Esophagus muscularis mucosa (tissue), 4 donors: ENCODE measurements around the gene GPAT2. TPM values are rescaled to one million over a fixed set of nuclear protein-coding genes. Genes with fewer than 3 reads are reported as not detected.
"Not testable (repeated sequence)": the region's sequence is repeated elsewhere in the genome, so short reads cannot be mapped to it uniquely, and the experiment has no call there.

ENCODE experiments used
- DNase-seq: peaks from one replicate; pipeline ENCODE4 v3.0.0-alpha.2; 2017; ENCODE audit errors: extremely low spot score
- H3K27ac ChIP-seq, 4 donors: fragments of 200-600 bp; sonication (generic); replicated peaks in 1 of 4; 1 replicate in 3 of 4; 2 replicates in 1 of 4; pipeline ENCODE4 v1.5.1; 2016 to 2019; ENCODE audit warnings: mild to moderate bottlenecking in 1 of 4
- H3K27me3 ChIP-seq, 4 donors: fragments of 200-600 bp; sonication (generic); one replicate each; pipeline versions ENCODE4 v1.5.1 to v1.6.0; 2016 to 2019
- H3K36me3 ChIP-seq, 4 donors: fragments of 200-600 bp; sonication (generic); one replicate each; pipeline ENCODE4 v1.5.1; 2016 to 2019
- H3K4me1 ChIP-seq, 4 donors: fragments of 200-600 bp; sonication (generic); one replicate each; pipeline ENCODE4 v1.5.1; 2016 to 2019
- H3K4me3 ChIP-seq, 4 donors: fragments of 200-600 bp; sonication (generic); 1 replicate in 2 of 4; 2 replicates in 2 of 4; pipeline ENCODE4 v1.5.1; 2016 to 2019; ENCODE audit warnings: mild to moderate bottlenecking in 4 of 4, moderate library complexity in 1 of 4
- H3K9me3 ChIP-seq, 4 donors: fragments of 200-600 bp; sonication (generic); 1 replicate in 3 of 4; 2 replicates in 1 of 4; pipeline ENCODE4 v1.5.1; 2016 to 2019
- POLR2AphosphoS5 ChIP-seq, 2 donors: sonication (generic); formaldehyde crosslinking; IDR thresholded peaks; one replicate each; pipeline ENCODE4 v1.6.1; 2017; ENCODE audit warnings: antibody characterized with exemption in 2 of 2
- WGBS: methylation state at CpG from one replicate; pipeline ENCODE4 v1.1.5; 2018; 5-methylcytosine and 5-hydroxymethylcytosine counted together
- intact Hi-C: fragments of 100-400 bp; cut with DNase I; formaldehyde crosslinking; loops from one replicate; pipeline ENCODE4 v1.15.1; 2023
- small RNA-seq, 3 donors: library from RNA; depleted of rRNA; stranded (forward); fragments of <200 nt; gene quantifications; one replicate each; pipeline ENCODE3, GENCODE V24; 2016
- total RNA-seq, 4 donors: library from RNA; depleted of rRNA; stranded (reverse); fragments of >200 nt; gene quantifications; one replicate each; pipeline versions ENCODE4 v1.1.0 to v1.2.1, GENCODE V29; 2016
- TF ChIP-seq, protein P1 (sequence below), 3 experiments: fragments of 200-600 bp in 2 of 3; fragments of 450-650 bp in 1 of 3; sonication (generic) in 2 of 3; IDR thresholded peaks; one replicate each; pipeline ENCODE4 v1.5.1; 2017 to 2019; ENCODE audit warnings: antibody characterized with exemption in 3 of 3, mild to moderate bottlenecking in 2 of 3, moderate library complexity in 1 of 3

The GPAT2 gene
- total RNA-seq, 4 donors from 2014 or later = 4.2 to 10.0 (median 8.3) TPM

DNA sequence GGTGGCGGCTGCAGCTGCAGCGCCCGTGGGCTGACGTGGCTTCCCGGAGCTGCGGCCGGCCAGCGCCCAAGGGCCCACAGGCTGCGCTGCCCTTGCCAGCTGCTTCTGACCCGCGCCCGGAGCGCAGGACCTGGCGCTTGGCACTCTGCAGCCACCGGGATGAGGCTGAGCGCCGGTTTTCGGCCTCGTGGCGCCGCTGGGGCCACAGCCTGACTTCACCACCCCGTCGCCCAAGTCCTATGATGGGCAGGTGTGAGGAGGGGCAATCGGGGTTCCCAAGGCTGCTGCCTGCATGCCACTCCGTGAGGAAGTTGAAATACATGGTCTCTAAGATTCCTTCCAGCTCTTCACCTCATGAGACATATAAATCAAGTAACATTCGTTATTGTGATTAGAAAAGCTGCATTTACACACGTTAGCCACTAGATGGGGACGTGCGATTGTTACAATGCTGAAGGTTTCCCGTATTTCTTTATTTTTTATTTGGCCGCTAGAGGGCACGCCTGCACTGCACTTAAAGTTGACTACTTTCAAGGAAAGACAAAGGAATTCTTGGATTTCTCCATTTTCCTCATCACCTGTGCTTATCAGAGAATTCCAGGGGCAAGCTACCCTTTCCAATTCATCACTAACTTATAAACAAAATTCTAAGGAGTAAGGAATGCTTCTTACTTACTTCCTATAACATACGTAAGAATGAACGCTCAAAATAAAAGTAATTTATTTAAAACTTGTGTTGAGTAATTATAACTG lies 42.0 kb downstream of the GPAT2 start:
- Histone ChIP-seq H3K4me3 (peak overlapping the region; percentile 65 to 71 (median 67)), H3K27ac (peak overlapping the region; percentile 83 to 90 (median 87))
- 7% methylated on average over 16 of the region's 34 CpGs for WGBS
- H3K36me3 ChIP-seq, DNase-seq, H3K27me3 ChIP-seq, H3K9me3 ChIP-seq, H3K4me1 ChIP-seq: not testable (repeated sequence)
- TF ChIP-seq, protein P1, sequence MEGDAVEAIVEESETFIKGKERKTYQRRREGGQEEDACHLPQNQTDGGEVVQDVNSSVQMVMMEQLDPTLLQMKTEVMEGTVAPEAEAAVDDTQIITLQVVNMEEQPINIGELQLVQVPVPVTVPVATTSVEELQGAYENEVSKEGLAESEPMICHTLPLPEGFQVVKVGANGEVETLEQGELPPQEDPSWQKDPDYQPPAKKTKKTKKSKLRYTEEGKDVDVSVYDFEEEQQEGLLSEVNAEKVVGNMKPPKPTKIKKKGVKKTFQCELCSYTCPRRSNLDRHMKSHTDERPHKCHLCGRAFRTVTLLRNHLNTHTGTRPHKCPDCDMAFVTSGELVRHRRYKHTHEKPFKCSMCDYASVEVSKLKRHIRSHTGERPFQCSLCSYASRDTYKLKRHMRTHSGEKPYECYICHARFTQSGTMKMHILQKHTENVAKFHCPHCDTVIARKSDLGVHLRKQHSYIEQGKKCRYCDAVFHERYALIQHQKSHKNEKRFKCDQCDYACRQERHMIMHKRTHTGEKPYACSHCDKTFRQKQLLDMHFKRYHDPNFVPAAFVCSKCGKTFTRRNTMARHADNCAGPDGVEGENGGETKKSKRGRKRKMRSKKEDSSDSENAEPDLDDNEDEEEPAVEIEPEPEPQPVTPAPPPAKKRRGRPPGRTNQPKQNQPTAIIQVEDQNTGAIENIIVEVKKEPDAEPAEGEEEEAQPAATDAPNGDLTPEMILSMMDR (IDR thresholded peaks at IDR 0.05) = peak; percentile 70 to 98 (median 82)
- intact Hi-C loops = loop anchor here (5.0 kb wide), 1 partner anchor 125 kb away; the partner anchor contains the start of gene ADRA2B

DNA sequence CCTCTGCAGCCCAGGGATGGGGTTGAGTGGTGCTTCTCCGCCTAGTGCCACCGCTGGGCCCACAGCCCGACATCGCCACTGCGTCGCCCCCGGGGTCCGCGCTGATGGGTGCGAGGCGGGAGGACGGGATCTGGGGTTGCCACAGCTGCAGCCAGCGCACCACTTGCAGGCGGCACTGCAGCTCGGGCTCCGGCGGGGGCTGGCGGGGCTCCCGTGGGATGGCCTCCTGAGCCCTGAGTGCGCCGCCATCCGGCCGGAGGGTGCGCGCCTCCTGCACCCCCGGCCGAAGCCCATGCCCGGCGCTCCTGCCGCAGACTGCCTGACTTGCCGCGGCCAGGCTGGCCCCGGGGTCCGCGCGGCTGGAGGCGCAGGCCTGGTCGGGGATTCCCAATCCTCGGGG lies 42.6 kb downstream of the GPAT2 start:
- H3K9me3 ChIP-seq, H3K4me1 ChIP-seq, DNase-seq, H3K27me3 ChIP-seq, H3K36me3 ChIP-seq: not testable (repeated sequence)
- H3K4me3 ChIP-seq = peak overlapping the region; percentile 65 to 71 (median 67)
- peak overlapping the region; percentile 83 to 90 (median 87) for H3K27ac ChIP-seq
- WGBS = no CpG with 5 or more reads among the region's 39 CpGs
- intact Hi-C loops = loop anchor here (5.0 kb wide), 1 partner anchor 125 kb away; the partner anchor contains the start of gene ADRA2B

GRCh38 chr2:95991351-95992094 lies 43.2 kb downstream of the GPAT2 start, which contains the start of gene ANKRD36C:
Gene ANKRD36C (minus strand): TSS chr2:95991824. CDS start chr2:95991708, 116 bp downstream.
- H3K4me1 ChIP-seq, H3K9me3 ChIP-seq, H3K36me3 ChIP-seq, H3K27me3 ChIP-seq, DNase-seq: not testable (repeated sequence)
- peak within 1 kb of the TSS; percentile 65 to 71 (median 67) for H3K4me3 ChIP-seq
- intact Hi-C loops = loop anchor here (5.0 kb wide), 1 partner anchor 126 kb away; the partner anchor contains the start of gene ADRA2B
- WGBS = no CpG with 5 or more reads among the region's 56 CpGs
- H3K27ac ChIP-seq = peak within 1 kb of the TSS; percentile 83 to 90 (median 87)
- peak in 1 of 2 donors; percentile 58 for TF ChIP-seq POLR2AphosphoS5 (IDR thresholded peaks at IDR 0.05)

GRCh38 chr2:95990884-95991283 lies 43.8 kb downstream of the GPAT2 start:
- H3K9me3 ChIP-seq, DNase-seq, H3K36me3 ChIP-seq, H3K4me1 ChIP-seq, H3K27me3 ChIP-seq: not testable (repeated sequence)
- intact Hi-C loops = loop anchor here (5.0 kb wide), 1 partner anchor 126 kb away; the partner anchor contains the start of gene ADRA2B
- H3K4me3 ChIP-seq = peak overlapping the region; percentile 65 to 71 (median 67)
- 15% methylated on average over 4 of the region's 6 CpGs for WGBS
- peak overlapping the region in 2 of 4 donors; percentile 83 to 88 for H3K27ac ChIP-seq

Small RNA genes within 50 kb of the gene (small RNA-seq; reads per million reads assigned to genes)
- gene RN7SL210P = 0 reads per million in 3 donors

Other genes with a start within 250 kb of the GPAT2 start
- 10 to 100 TPM in 3 of 4 donors, 1 to 10 TPM in 1; 6.0 to 20.3 (median 12.5) TPM for gene ANKRD36C, start 43.1 kb downstream of the GPAT2 start, total RNA-seq
- 1 to 10 TPM; 2.1 to 6.0 (median 4.0) TPM for gene ADRA2B, start 81.7 kb upstream of the GPAT2 start, total RNA-seq
- gene ASTL, start 103.6 kb upstream of the GPAT2 start, total RNA-seq = not detected
- gene DUSP2, start 110.5 kb upstream of the GPAT2 start, total RNA-seq = 1 to 10 TPM; 1.1 to 5.5 (median 1.7) TPM
- gene STARD7, start 173.9 kb upstream of the GPAT2 start, total RNA-seq = 100 to 1,000 TPM in 1 of 4 donors, 10 to 100 TPM in 3; 85.0 to 110 (median 92.2) TPM
- 10 to 100 TPM; 42.8 to 72.0 (median 55.3) TPM for gene TMEM127, start 231.1 kb upstream of the GPAT2 start, total RNA-seq
- 100 to 1,000 TPM in 1 of 4 donors, 10 to 100 TPM in 3; 76.4 to 101 (median 92.5) TPM for gene CIAO1, start 231.3 kb upstream of the GPAT2 start, total RNA-seq